GM18526 (cell line): ENCODE results near the gene RHNO1.

Experiments
- POLR2A ChIP-seq: IDR thresholded peaks from 3 replicates; pipeline ENCODE4 v1.6.1; 2011; ENCODE audit not compliant: insufficient read length; ENCODE audit errors: extremely low read depth

The RHNO1 gene, protein sequence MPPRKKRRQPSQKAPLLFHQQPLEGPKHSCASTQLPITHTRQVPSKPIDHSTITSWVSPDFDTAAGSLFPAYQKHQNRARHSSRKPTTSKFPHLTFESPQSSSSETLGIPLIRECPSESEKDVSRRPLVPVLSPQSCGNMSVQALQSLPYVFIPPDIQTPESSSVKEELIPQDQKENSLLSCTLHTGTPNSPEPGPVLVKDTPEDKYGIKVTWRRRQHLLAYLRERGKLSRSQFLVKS

DNA sequence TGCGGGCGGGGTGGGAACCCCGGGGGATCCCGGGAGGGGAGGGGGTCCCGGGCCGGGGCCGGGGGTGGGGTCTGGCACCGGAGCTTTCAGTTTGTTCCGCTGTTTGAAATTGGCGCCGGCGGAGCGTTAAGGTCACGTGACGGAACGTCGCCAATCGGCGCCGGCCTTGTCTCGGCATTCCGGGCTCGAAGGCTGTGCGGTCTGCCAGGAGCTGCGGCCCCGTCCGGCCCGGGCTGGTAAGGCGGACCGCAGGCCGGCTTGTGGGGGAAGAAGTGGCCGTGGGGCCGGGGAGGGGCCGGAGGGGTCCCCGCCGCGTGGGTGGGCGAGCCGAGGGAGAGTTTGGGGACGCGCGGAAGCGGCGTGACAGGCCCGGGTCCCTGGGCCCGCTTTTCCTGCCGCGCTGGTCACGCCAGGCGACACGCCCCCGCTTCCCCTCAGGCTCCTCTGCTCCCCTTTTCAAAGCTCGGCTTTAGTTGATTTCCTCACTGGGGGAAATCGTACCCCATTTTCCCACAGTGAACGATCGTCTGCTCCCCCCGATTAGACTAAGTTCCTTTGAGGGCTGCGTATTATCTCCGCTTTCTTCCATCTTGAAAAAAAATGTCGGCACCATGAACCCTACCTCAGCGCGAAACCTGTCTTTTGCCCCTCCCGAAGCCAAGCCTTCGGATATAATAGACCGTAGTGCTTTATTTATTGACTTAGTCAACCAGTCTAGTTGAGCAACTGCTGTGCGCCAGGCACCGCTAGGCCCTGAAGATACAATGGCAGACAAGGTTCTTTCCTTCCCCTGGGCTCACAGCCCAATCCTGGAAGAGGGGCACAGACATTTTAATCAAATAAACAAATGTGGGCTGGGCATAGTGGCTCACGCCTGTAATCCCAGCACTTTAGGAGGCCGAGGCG, at the start of gene RHNO1, which contains the start of gene FOXM1:
Gene RHNO1, plus strand, starts transcription at position 177 of the 906 bp plus-strand sequence. CDS start 8,144 bp downstream, outside the sequence.
Gene FOXM1, minus strand, starts transcription at position 128 of the 906 bp plus-strand sequence. CDS start 2,696 bp downstream, outside the sequence.
- peak; percentile 82 for TF ChIP-seq POLR2A

DNA sequence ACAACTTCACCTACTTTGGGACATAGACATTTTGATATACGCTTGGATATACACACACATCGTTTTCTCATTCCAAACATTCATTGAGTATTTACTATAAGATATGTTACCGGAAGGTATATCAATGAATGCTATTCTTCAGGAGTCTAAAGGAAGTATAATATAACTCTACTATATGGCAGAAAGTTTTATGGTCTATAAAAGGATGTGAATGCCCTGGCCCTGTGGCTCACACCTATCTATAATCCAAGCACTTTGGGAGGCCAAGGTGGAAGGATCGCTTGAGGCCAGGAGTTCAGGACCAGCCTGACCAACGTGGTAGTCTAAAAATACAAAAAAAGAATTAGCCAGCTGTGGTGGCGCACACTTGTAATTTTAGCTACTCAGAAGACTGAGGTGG, 47.7 kb upstream of the RHNO1 start:
- TF ChIP-seq POLR2A: no peak

DNA sequence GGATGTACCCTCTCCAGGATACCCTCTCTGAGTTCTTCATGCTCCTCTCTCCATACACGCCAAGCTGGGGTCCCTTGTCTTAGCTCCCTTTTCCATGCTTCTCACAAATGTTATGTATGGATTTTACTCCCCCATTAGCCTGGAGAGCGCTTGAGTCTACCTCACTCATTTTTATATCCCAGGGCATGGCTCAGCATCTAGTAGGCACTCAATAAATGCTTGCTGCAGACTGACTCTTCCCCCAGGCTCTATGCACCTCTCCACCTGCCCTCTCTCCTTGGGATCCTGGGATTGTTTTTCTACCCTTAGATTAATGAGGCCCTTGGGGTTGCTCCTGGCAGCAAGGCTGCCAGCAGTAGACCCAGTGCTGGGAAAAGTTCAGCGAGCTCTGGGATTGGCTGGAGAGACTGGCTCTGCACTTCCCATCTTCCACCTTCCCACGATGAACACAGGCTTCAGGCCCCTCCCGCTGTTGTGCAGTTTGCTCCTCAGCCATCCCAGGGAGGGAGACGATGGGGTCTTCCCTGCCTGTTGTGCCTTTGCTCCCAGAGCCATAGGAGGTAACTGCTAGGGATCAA, 44.4 kb upstream of the RHNO1 start:
- no peak for TF ChIP-seq POLR2A

DNA sequence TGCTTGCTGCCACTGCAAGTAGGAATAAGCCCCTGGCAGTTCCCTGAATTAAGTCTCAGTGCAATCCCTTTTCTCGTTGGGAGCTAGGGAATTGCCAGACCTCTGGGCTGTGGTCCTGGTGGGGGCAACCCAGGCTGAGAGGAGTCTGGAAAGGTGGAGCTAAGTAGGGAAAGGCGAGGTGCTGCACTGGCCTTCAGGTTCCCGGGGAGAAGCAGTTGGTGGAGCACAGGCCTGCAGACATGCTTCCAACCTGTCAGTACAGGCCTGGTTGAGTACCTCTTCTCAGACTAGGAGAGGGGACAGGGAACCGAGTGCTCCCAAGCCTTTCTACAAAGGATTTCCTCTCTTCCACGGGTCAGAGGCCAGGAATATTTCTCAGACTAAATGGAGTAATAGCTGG, 43.7 kb upstream of the RHNO1 start:
- TF ChIP-seq POLR2A: no peak

DNA sequence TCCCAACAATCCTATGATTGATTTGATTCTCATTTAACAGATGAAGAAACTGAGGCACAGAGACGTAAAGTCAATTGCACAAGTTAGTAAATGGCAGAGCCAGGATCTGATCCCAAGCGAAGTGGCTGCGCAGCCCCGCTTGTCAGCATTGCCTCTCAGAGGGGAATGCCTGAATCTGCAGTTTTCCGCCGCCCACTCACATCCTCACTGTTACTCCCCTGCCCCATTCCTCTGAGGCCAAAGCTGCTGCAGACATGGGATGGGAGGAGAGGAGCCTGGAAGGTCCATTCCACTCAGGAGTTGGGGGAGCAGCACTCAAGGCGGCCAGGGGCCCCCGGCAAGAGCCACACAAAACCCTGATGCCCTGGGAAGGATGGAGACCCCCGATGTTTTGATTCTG, 43.2 kb upstream of the RHNO1 start:
- TF ChIP-seq POLR2A: no peak

DNA sequence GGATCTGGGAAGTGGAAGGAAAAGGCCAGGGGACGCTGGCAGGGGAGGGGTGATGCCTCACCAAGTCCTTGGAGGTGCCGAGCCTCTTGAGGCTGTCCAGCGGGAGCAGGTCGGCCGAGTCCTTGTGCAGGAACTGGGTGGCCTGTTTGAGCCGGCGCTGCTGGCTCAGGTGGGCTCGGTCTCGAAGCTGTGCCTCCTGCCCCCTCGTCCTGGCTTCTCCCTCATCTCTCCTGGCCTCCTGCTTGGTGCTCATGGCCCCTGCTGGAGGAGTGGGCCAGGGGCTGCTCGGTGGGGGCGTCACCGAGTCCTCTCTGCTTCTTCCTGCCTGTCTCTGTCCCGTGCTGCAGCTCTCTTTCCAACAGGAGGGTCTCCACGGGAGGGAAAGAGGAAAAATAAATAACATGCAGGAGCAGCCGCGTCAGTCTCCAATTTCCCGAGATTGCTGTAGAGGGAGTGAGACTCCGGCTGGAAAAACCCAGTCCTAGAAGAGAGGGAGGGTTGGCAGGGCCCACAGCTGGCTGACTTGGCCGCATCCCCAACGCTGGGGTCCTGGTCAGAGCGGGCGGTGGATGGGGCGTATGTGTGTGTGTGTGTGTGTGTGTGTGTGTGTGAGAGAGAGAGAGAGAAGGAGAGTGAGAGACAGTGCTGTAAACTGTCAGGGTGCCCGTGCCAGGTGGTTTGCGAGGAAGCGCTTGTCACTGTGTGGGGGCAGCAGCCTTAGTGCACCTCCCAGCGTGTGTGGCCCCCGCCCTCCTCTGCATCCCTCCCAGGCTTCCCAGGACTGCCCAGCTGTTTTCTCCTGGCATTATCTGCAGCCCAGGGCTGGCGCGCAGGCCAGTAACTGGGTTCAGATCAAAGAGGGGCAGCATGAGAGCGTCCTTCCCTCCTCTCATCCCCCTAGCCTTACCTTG, 42.2 kb upstream of the RHNO1 start, which contains the start of gene NRIP2:
Gene NRIP2, minus strand, starts transcription at position 455 of the 911 bp plus-strand sequence. Its CDS starts 52 bp downstream, at position 403.
- no peak for TF ChIP-seq POLR2A

DNA sequence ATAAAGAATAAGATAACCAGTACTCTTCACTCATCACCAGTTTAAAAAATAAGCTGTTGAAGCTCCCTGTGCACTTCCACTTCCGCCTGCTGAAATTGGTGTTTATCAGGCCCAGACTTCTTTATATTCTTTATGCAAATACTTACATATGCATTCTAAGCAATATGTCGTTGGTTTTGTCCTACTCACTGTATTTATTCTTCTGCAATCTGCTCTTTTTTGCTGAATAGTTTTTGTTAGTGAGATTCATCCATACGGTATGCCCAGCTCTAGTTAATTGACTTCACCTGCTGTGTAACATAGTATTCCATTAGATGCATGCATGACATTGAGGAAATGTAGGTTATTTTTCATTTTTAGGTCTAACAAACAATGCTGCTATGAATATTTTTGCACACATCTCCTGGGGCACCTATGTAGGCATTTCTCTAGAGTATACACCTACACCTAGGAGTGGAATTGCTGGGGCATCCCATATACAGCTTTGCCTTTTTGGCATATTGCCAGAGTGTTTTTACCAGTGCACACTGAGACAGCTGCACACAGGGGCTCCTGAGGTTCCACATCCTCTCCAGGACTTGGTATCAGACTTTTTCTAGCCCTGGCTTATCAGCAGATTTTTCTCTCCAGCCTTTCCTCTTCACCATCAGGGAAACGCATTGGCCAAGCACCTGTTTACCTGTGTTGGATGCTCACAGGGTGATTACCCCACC, 41.2 kb upstream of the RHNO1 start:
- no peak for TF ChIP-seq POLR2A

DNA sequence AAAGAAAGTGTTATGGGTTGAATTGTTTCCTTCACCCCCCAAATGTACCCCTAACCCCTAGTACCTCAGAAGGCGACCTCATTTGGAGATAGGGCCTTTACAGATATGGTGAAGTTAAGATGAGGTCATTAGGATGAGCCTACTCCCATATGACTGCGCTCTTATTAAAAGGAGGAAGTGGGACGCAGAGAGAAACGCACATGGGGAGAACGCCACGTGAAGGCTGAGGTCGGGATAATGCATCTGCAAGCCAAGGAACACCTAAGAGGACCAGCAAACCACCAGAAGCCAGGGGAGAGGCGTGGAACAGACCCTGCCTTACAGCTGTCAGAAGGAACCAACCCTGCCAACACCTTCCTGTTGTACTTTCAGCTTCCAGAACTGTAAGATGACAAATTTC, 40.4 kb upstream of the RHNO1 start:
- TF ChIP-seq POLR2A: no peak

DNA sequence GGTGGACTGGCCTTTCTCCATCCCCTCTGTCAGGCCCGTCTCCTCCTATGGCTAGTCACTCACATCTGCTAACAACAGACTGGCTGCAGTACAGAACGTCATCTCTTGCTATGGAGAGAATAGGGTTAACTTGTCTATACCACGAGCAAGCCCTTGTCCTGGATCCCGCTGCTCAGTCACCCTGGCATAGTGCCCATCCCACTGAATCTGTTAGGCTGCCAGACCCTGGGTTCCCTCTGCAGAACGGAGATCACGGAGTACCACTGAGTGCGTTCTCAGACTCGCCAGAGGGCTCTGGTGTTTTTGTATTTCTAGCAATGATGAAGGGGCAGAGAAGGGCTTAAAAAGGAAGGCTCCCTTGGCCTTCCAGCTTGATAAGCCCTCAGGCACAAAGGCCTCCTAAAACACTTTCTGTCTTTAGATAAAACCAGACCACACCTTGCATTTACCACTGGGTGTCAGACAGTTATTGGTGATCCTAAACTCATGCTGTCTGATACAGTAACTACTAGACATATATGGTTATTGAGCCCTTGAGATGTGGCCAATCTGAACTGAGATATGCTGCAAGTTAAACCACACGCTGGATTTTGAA, 35.9 kb upstream of the RHNO1 start:
- no peak for TF ChIP-seq POLR2A

DNA sequence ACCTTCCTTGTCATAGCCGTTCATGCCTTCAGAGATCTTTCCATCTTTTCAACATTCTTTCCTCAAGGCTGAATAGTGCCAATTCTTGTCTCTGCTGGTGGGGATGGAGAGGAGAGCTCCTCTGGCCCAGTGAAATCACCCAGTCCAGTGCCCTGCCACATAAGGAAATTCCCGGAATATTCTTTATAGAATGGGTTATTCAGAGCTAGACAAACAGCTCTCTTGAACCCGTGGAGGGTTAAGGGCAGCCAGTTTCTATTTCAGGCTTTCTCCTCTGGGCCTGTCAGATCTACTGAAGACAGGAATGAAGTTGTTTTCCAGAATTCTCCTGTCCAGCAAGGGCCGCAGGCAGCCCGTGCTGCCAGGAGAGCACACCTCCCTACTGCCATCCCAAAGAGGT, 34.1 kb upstream of the RHNO1 start:
- no peak for TF ChIP-seq POLR2A

DNA sequence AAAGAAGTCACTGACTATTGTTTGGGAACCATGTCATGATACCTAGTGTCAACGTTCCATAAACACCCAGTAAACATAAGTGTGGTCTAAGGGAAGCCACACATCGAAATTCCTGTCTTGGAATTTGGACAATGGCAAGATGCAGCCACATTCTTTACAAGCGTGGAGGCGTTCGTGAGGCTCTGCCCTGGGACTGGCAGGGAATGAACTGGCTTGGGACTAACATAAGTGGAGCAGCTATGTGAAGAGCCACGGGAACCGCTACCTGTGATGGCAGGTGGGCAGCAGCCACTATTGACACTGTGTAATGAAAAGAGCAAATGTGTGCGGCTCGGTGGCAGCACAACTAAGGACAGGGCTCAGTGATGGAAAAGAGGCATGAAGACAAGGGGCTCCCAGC, 32.2 kb upstream of the RHNO1 start:
- TF ChIP-seq POLR2A: no peak

DNA sequence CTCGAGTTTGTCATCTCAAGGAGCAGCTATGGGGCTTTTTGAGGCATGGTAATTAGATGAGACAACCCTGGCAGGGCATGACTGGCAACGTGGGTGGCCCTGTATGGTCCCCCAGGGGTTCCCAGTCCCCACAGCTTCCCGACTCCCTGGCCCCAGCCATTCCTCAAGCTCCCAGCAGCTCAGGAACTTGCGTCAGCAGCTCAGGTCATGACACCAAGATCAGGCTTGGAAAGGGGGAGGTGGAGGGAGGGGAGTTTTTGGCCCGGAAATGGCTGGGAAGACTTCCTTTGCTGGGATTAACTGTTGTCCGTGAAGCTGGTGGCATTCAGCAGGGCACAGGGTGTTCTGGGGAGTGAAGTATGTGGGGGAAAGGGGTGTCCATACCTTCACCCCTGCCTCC, 31.7 kb upstream of the RHNO1 start:
- no peak for TF ChIP-seq POLR2A

DNA sequence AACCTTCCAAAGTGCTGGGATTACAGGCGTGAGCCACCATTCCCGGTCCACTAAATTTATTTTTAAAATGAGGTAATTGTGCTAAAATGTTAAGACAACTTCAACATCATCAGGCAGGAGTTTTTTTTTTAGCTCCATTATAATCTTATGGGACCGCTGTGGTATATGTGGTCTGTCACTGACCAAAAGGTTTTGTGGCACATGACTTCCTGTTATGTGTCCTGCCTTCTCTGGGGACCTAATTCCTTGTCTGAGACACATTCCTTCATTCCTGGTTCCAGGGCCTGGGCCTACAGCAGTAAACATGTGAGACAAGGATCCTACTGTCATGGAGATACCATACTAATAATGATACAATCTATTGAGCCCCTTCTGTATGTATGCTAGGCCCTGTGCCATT, 25.1 kb upstream of the RHNO1 start:
- TF ChIP-seq POLR2A: no peak

DNA sequence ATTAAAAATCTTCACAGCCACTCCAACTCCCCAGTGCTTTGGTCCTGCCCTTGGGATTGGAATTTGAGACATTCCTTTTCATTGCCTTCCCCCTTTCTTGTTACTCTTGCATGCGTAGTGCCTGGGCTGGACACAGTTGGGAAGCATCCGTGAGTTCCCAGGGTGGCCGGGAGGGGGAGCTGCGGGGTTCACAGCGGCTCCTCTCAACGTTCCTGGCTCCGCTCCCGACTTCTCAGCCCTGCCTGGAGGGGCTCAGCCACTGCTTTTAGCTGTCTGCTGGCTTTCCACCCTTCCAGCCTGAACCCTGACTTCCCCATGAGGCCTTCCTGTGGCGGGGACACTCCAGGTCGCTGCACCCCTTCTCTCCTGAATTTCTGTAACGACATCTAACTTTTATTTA, 23.4 kb upstream of the RHNO1 start:
- TF ChIP-seq POLR2A: no peak
